Ovary (tissue), 3 donors: ENCODE results near the gene FMN1.

Experiments
- CTCF ChIP-seq, 3 donors: fragments of 450-650 bp in 2 of 3; fragments of 200-600 bp in 1 of 3; IDR thresholded peaks; one replicate each; pipeline versions ENCODE4 v1.5.1 to v1.8.0; 2016 to 2022; ENCODE audit warnings: antibody characterized with exemption in 3 of 3, mild to moderate bottlenecking in 1 of 3
- EP300 ChIP-seq: sonication (generic); formaldehyde crosslinking; IDR thresholded peaks from one replicate; pipeline ENCODE4 v1.6.1; 2017; ENCODE audit warnings: antibody characterized with exemption
- POLR2A ChIP-seq: fragments of 450-650 bp; IDR thresholded peaks from one replicate; pipeline ENCODE4 v1.6.1; 2017; ENCODE audit warnings: antibody characterized with exemption, mild to moderate bottlenecking, moderate library complexity
- donor health status: DM: no; HTN: no; CAD: no.

GRCh38 chr15:32766101-32766500 is 428.4 kb downstream of the FMN1 start:
- no peak for TF ChIP-seq POLR2A
- TF ChIP-seq CTCF (IDR thresholded peaks at IDR 0.05): no peak
- TF ChIP-seq EP300: no peak
